HepG2 (cell line): ENCODE data around the gene MAEA. TPM values are rescaled to one million over a fixed set of nuclear protein-coding genes. Genes with fewer than 3 reads are reported as not detected.
A peak's percentile ranks its signal among the peaks of the same experiment; 100 is the strongest.

Experiments
- AKAP8 ChIP-seq: sonication (generic); formaldehyde crosslinking; IDR thresholded peaks from 2 replicates; pipeline ENCODE4 v1.5.1; 2020; ENCODE audit warnings: mild to moderate bottlenecking, missing genetic modification reagents
- ATF3 ChIP-seq: sonication (generic); formaldehyde crosslinking; IDR thresholded peaks from 2 replicates; pipeline ENCODE4 v1.4.0; 2020; ENCODE audit warnings: missing genetic modification reagents
- BATF2 ChIP-seq: sonication (generic); formaldehyde crosslinking; IDR thresholded peaks from 2 replicates; pipeline ENCODE4 v1.8.0; 2022; ENCODE audit warnings: mild to moderate bottlenecking, missing genetic modification reagents, moderate library complexity
- ETV6 ChIP-seq: sonication (generic); formaldehyde crosslinking; conservative IDR thresholded peaks from 2 replicates; pipeline ENCODE4 v1.4.0; 2020; ENCODE audit warnings: missing genetic modification reagents
- KAT7 ChIP-seq: IDR thresholded peaks from 2 replicates; pipeline ENCODE4 v1.6.1; 2018; ENCODE audit warnings: borderline replicate concordance, missing compliant biosample characterization
- KDM2A ChIP-seq: sonication (generic); formaldehyde crosslinking; IDR thresholded peaks from 2 replicates; pipeline ENCODE4 v1.4.0; 2020; ENCODE audit warnings: low read depth, missing genetic modification reagents, borderline replicate concordance
- MAZ ChIP-seq, 2 experiments: sonication (generic) in 1 of 2; formaldehyde crosslinking in 1 of 2; IDR thresholded peaks; 2 replicates each; pipeline versions ENCODE4 v1.5.0 to v1.6.1; 2012 to 2020; ENCODE audit warnings: low read depth in 2 of 2, mild to moderate bottlenecking in 2 of 2, borderline replicate concordance in 1 of 2, improper control_type of control experiment in 1 of 2, low read length in 1 of 2, missing genetic modification reagents in 1 of 2, moderate library complexity in 1 of 2
- MEIS1 ChIP-seq: sonication (generic); formaldehyde crosslinking; IDR thresholded peaks from 2 replicates; pipeline ENCODE4 v1.9.0; 2021; ENCODE audit warnings: mild to moderate bottlenecking, missing genetic modification reagents, moderate library complexity, borderline replicate concordance
- NFYC ChIP-seq: IDR thresholded peaks from 2 replicates; pipeline ENCODE4 v1.6.1; 2016; ENCODE audit warnings: missing genetic modification reagents, missing compliant biosample characterization
- PAXIP1 ChIP-seq: sonication (generic); formaldehyde crosslinking; conservative IDR thresholded peaks from 2 replicates; pipeline ENCODE4 v1.4.0; 2020; ENCODE audit warnings: mild to moderate bottlenecking, missing genetic modification reagents, moderate library complexity
- SNAI1 ChIP-seq: sonication (generic); formaldehyde crosslinking; IDR thresholded peaks from 2 replicates; pipeline ENCODE4 v1.5.0; 2020; ENCODE audit warnings: mild to moderate bottlenecking, missing genetic modification reagents, borderline replicate concordance
- THAP11 ChIP-seq: IDR thresholded peaks from 2 replicates; pipeline ENCODE4 v1.6.1; 2016; ENCODE audit warnings: missing biosample characterization, missing genetic modification reagents
- XRCC5 ChIP-seq: fragments of 200-400 bp; formaldehyde crosslinking; optimal IDR thresholded peaks from 2 replicates; pipeline ENCODE3; 2017; ENCODE audit warnings: mild to moderate bottlenecking, low read length
- ZBTB38 ChIP-seq: sonication (generic); formaldehyde crosslinking; IDR thresholded peaks from 2 replicates; pipeline ENCODE4 v1.5.1; 2020; ENCODE audit warnings: mild to moderate bottlenecking, missing genetic modification reagents
- ZNF124 ChIP-seq: sonication (generic); formaldehyde crosslinking; IDR thresholded peaks from 2 replicates; pipeline ENCODE4 v1.4.0; 2020; ENCODE audit warnings: missing genetic modification reagents
- ZNF567 ChIP-seq: sonication (generic); formaldehyde crosslinking; IDR thresholded peaks from 2 replicates; pipeline ENCODE4 v1.8.1; 2023; ENCODE audit warnings: mild to moderate bottlenecking, missing genetic modification reagents, borderline replicate concordance
- ZNF577 ChIP-seq: sonication (generic); formaldehyde crosslinking; IDR thresholded peaks from 2 replicates; pipeline ENCODE4 v1.4.0; 2020; ENCODE audit warnings: mild to moderate bottlenecking, low read depth, missing genetic modification reagents, borderline replicate concordance
- ZNF839 ChIP-seq: sonication (generic); formaldehyde crosslinking; IDR thresholded peaks from 2 replicates; pipeline ENCODE4 v1.4.0; 2020; ENCODE audit warnings: missing genetic modification reagents, mild to moderate bottlenecking, borderline replicate concordance
- ZSCAN21 ChIP-seq: sonication (generic); formaldehyde crosslinking; IDR thresholded peaks from 2 replicates; pipeline ENCODE4 v1.8.0; 2022; ENCODE audit warnings: mild to moderate bottlenecking, missing genetic modification reagents, moderate library complexity, borderline replicate concordance
- polyA plus RNA-seq, 8 experiments: library from polyadenylated mRNA; depleted of rRNA in 3 of 8; stranded (reverse) in 7 of 8; unstranded in 1 of 8; fragments of >200 nt; fragmentation: Illumina TruSeq in 4 of 8; extraction: Trizol in 4 of 8; gene quantifications; 2 replicates each; pipeline versions ENCODE4 v1.2.1 to v1.2.3, GENCODE V29; 2011 to 2016; ENCODE audit warnings: low read depth in 4 of 8, missing spikeins in 1 of 8, mixed read lengths in 1 of 8; ENCODE audit not compliant: insufficient read depth in 1 of 8
- total RNA-seq, 5 experiments: library from RNA; depleted of rRNA; stranded (reverse); fragments of >200 nt; fragmentation: Illumina TruSeq; extraction: Trizol; gene quantifications; 2 replicates each; pipeline ENCODE4 v1.2.3, GENCODE V29; 2016; ENCODE audit warnings: low read depth in 1 of 5

MAEA gene
- total and polyA plus RNA-seq, 2 of the 13 experiments (the other 11 are each of a cell fraction or from before 2014, with no cell fraction given): 52.0 to 57.1 TPM

GRCh38 chr4:1289207-1290164 is at the start of gene MAEA (continued):
- 0 out of 2 replicates have a peak, but pooled peaks have one; percentile 54 for TF ChIP-seq BATF2 (CRISPR knock-in tag)
- TF ChIP-seq AKAP8 (CRISPR knock-in tag): peak; percentile 64; the same call in 1 of the 2 replicates
- no peak for TF ChIP-seq ZNF839
- 0 out of 2 replicates have a peak, but pooled peaks have one; percentile 28 for TF ChIP-seq SNAI1
- TF ChIP-seq MEIS1 (CRISPR knock-in tag): 0 out of 2 replicates have a peak, but pooled peaks have one; percentile 18
- peak; percentile 40; the same call in 1 of the 2 replicates for TF ChIP-seq KAT7 (CRISPR knock-in tag)
- TF ChIP-seq ETV6 (CRISPR knock-in tag): 0 out of 2 replicates have a peak, but pooled peaks have one; percentile 19
- TF ChIP-seq ZSCAN21 (CRISPR knock-in tag): peak; percentile 89
- TF ChIP-seq ZBTB38: peak; percentile 64; the same call in 1 of the 2 replicates
- 0 out of 2 replicates have a peak, but pooled peaks have one; percentile 45 for TF ChIP-seq ZNF124 (CRISPR knock-in tag)
- TF ChIP-seq NFYC (CRISPR knock-in tag): peak; percentile 97
- TF ChIP-seq XRCC5: peak; percentile 54
- peak; percentile 91 for TF ChIP-seq THAP11
- TF ChIP-seq ZNF577 (CRISPR knock-in tag): no peak
- TF ChIP-seq MAZ (IDR thresholded peaks at IDR 0.05; ENCODE audit: borderline replicate concordance, low read depth, low read length): no peak
- TF ChIP-seq MAZ (CRISPR knock-in tag; IDR thresholded peaks at IDR 0.05; ENCODE audit: low read depth): peak; percentile 50
- TF ChIP-seq ZNF567: no peak
- peak; percentile 95 for TF ChIP-seq KDM2A (CRISPR knock-in tag)
- TF ChIP-seq ATF3: peak; percentile 41; the same call in 1 of the 2 replicates
- TF ChIP-seq PAXIP1: peak; percentile 34; the same call in 1 of the 2 replicates
